ENCODE measurements around the gene LRP1.

LRP1 gene

DNA sequence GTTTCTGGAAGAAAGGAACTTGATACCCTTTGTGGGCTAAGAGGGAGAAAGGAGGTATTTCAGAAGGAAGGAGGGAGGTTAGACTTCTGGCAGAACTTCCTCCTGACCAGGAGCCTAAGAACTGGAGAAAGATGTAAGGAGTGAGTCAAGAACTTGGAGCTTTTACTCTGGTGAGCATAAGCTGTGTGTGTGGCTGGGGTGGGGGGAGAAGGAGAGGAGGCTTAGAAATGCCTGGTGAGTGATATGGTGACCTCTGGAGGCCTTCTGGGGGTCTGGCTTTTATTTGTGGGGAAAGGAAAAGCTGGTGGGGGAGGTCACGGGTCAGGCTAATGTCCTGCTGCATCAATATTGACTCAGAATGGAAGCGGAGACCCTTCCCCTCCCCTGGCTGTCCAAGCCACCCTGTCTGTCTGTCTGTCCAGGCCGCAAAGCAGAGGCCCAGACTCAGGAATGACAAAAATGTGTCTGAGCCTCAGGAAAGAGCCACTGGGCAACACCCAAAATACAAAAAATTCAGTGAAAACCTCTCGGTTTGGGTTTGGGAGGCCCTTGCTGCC is 4.8 kb downstream of the LRP1 start:
- TF ChIP-seq, protein P1, sequence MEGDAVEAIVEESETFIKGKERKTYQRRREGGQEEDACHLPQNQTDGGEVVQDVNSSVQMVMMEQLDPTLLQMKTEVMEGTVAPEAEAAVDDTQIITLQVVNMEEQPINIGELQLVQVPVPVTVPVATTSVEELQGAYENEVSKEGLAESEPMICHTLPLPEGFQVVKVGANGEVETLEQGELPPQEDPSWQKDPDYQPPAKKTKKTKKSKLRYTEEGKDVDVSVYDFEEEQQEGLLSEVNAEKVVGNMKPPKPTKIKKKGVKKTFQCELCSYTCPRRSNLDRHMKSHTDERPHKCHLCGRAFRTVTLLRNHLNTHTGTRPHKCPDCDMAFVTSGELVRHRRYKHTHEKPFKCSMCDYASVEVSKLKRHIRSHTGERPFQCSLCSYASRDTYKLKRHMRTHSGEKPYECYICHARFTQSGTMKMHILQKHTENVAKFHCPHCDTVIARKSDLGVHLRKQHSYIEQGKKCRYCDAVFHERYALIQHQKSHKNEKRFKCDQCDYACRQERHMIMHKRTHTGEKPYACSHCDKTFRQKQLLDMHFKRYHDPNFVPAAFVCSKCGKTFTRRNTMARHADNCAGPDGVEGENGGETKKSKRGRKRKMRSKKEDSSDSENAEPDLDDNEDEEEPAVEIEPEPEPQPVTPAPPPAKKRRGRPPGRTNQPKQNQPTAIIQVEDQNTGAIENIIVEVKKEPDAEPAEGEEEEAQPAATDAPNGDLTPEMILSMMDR (IDR thresholded peaks at IDR 0.05), result no peak

DNA sequence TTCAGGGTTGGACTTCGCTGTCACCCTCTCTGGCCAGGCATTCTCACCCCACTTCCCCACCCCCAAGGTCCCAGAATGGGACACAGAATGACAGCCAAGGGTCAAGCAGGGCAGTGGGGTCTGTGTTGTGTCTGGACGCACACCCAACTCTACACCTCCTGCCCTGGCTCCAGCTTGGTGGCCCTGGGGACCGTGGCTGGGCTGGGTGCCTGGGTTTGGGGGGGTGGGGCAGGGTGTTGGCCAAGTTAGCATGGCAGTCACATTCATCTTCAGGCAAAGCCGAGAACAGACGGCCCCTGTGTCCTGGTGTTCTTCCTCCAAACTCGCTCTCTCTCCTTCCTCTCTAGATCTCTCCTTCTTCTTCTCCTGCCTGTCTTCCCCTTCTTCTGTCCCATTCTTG is 5.6 kb downstream of the LRP1 start:
- TF ChIP-seq, protein P1 (IDR thresholded peaks at IDR 0.05), result no peak

DNA sequence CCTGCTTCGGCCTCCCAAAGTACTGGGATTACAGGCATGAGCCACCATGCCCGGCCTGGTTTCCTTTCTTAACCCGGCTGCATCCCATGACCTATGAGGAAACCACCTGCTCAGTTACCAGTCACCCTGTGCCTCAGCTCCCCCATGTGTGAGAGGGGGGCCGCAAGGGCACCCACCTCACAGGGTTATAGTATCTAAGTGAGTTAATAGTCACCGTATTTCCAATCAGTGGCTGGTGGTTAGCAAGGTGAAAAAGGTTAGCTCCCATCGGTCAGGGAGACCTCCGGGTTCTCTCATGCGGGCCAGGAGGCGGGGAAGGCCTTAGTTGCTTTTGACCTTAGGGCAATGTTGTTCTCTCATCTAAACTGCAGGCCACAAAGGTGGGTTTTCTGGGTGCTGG is 6.7 kb downstream of the LRP1 start:
- TF ChIP-seq, protein P1 (IDR thresholded peaks at IDR 0.05), result no peak

DNA sequence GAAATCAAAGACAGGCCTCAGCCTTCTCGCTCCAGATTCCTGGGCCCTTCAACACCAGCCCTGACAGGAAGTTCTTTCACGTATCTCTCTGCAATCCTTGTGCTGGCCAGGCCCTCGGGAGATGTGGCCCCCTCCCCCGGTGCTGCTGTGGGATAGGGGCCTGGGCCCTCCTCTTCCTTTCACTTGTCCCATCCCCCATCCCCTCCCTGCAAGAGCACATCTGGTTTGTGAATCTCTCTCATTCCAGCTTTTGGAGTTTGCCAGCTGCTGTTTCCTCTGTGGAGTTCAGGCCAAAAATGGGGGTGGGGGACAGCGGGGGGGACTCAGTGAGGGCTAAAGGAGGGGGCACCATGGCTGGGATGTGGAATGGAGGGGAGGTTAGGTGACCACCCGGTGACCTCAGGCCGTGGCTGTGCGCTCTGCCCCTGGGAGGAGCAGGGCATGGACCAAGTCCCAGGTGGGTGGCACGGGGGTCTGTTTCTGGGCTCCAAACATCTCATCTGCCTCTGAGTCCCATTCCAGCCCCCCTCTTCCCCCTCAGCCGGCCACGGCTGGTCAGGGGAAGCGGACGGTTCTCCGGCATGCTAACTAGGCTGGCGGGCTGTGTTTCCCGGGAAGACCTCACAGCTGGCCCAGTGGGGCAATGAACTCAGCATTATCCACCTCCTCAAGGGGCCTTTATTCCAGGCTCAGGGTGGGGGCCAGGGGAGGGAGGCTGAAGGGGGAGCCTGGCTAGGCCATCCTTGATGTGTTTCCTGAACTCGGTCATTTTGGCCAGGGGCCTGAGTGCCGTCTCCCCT is 7.4 kb downstream of the LRP1 start:
- TF ChIP-seq, protein P1 (IDR thresholded peaks at IDR 0.05), result no peak

DNA sequence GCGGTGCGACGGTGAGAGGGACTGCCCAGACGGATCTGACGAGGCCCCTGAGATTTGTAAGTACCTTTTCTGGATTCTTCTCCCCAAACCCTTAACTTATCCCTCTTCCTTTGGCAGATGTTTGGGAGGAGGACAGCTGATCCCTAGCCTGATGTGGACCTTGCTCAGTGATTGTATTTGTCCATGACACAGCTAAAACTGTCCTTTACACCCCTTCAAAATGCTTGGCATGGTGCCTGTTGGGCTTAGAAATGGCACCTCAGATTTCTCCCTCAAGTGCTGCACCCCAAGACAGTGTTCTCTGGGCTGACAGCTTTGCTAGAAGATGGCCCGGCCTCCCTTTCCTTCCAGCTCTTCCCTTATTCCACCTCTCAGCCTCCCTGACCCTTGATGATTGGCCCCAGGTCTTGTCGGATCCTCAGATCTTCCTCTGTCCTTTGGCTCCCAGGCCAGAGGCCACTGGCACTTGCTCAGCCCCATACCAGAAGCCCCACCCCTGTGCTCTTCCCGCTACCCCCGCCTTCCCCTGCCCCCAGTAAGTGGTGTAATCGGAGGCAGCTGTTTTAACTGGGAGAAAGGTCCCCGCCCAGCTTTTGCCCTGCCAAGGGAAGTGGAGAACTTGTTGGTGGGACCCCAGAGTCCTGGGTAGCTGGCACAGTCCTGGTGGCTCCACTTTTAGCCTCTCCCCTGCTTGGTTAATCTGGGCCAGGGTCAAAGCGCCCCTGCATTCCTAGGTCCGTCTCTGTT is 10.4 kb downstream of the LRP1 start:
- TF ChIP-seq, protein P1 (IDR thresholded peaks at IDR 0.05), result no peak

DNA sequence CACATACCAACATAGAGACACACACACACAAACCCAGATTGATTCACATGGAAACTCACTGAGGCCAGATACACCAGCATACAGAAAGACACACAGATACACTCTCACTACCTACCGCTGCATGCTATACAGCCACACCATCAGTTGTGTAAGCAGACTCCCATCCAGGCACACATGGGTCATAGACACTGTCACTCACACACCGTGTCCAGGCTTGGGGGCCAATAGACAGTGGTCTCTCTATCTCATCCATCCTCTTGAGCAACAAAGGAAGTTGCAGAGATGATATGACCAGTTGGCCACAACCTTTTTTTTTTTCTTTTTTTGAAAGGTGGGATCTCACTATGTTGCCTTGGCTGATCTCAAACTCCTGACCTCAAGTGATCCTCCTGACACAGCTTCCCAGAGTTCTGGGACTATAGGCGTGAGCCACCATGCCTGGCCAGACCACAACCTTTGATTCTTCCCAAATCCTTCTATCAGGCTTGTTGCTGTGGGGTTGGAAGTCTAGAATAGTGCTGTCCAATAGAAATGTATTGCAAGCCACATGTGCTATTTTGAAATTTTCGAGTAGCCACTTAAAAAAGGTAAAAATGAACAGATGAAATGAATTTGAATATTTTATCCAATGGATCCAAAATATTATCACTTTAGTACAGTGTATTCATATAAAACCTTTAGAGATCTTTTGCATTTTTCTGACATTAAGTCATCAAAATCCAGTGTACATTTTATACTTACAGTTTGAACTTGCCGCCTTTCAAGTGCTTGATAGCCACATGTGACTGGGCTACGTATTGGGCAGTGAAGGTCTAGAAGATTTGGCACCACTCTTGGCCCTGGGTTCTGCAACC is 11.7 kb downstream of the LRP1 start:
- TF ChIP-seq, protein P1 (IDR thresholded peaks at IDR 0.05), result no peak

DNA sequence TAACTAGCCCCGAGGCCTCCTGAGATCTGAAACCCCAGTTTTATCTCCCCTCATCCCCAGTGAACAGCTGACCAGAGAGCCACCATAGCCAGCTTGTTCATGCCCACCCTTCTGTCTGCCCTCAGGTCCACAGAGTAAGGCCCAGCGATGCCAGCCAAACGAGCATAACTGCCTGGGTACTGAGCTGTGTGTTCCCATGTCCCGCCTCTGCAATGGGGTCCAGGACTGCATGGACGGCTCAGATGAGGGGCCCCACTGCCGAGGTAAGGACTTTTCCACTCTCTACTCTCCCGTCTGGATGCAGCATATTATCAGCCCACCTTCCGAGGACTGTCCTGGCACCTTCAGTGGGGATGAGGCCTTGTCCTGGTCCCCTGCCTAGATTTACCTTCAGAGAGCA is 13.0 kb downstream of the LRP1 start:
- TF ChIP-seq, protein P1 (IDR thresholded peaks at IDR 0.05), result no peak

Data from LNCAP (cell line).